Measurements from ENCODE around the gene ANKS1B. TPM values are rescaled to one million over a fixed set of nuclear protein-coding genes. Genes with fewer than 3 reads are reported as not detected.

Gene ANKS1B
- total and polyA plus RNA-seq, 2 of the 4 experiments (the other 2 are of a cell fraction) = 0.17 to 0.18 TPM

- Histone ChIP-seq H3K4me2 (ENCODE audit: low read depth, low read length) (no peak overlapping the region), H3K14ac (replicated peaks; ENCODE audit: low read depth, low read length) (no peak overlapping the region), H3K9me3 (ENCODE audit: control insufficient read depth, insufficient read depth, low read length) (no peaks in the 10 kb centered on the region), H3K4me1 (ENCODE audit: control insufficient read depth, insufficient read depth, low read length) (no peaks in the 10 kb centered on the region), H3K4ac (ENCODE audit: low read depth, low read length) (no peak overlapping the region), H2BK15ac (ENCODE audit: low read depth, low read length) (no peak overlapping the region), H2AK9ac (replicated peaks; ENCODE audit: low read depth, low read length, poor library complexity) (no peak overlapping the region), H4K8ac (ENCODE audit: low read depth in 2 of 2, low read length in 2 of 2) (no peak overlapping the region), H3K9ac (ENCODE audit: low read depth, low read length) (no peak overlapping the region), H2AK5ac (ENCODE audit: low read depth, low read length) (no peak overlapping the region), H2AFZ (replicated peaks; ENCODE audit: low read length, poor library complexity) (no peak overlapping the region), H3K36me3 (ENCODE audit: control insufficient read depth, insufficient read depth, low read length) (no peaks in the 10 kb centered on the region), H4K20me1 (ENCODE audit: insufficient read depth, low read length) (no peaks in the 10 kb centered on the region), H2BK120ac (ENCODE audit: low read depth, low read length) (no peak overlapping the region), H4K91ac (ENCODE audit: insufficient read depth, low read depth, low read length) (no peak overlapping the region), H3K4me3 (ENCODE audit: insufficient read depth, low read depth, low read length) (no peak overlapping the region), H3K27me3 (ENCODE audit: control insufficient read depth, insufficient read depth, low read length) (peaks cover 3% of the 10 kb centered on the region; the same call in 1 of the 2 replicates), H3K18ac (ENCODE audit: low read depth, low read length) (no peak overlapping the region), H3K9me1 (ENCODE audit: insufficient read depth, low read length) (no peaks in the 10 kb centered on the region), H2BK20ac (ENCODE audit: low read depth, low read length) (no peak overlapping the region), H4K5ac (ENCODE audit: low read depth, low read length) (no peak overlapping the region), H3K27ac (ENCODE audit: insufficient read depth, low read length) (no peak overlapping the region), H2BK5ac (ENCODE audit: low read depth, low read length, poor library complexity, severe bottlenecking) (no peak overlapping the region), H3K56ac (ENCODE audit: extremely low read depth, insufficient read depth, low read length) (no peak overlapping the region), H3K79me1 (ENCODE audit: low read depth in 1 of 2, low read length in 2 of 2) (no peaks in the 10 kb centered on the region), H3K23ac (ENCODE audit: low read depth, low read length) (no peak overlapping the region)
- POLR2A ChIA-PET (ENCODE audit: unreplicated experiment) = no interaction called here
- TF ChIP-seq MAZ (IDR thresholded peaks at IDR 0.05; ENCODE audit: borderline replicate concordance, low read depth, low read length) = no peak
- TF ChIP-seq ELK1 (IDR thresholded peaks at IDR 0.05; ENCODE audit: borderline replicate concordance, low read depth, low read length) = no peak
- no peak for TF ChIP-seq RCOR1 (IDR thresholded peaks at IDR 0.05; ENCODE audit: insufficient replicate concordance, low read length)
- TF ChIP-seq CEBPB (IDR thresholded peaks at IDR 0.05; ENCODE audit: low read depth, low read length) = no peak
- no peak for TF ChIP-seq BHLHE40 (IDR thresholded peaks at IDR 0.05; ENCODE audit: low read depth, low read length)
- TF ChIP-seq CTCF (conservative IDR thresholded peaks at IDR 0.05; ENCODE audit: low read depth, low read length) = no peak
- no peak for TF ChIP-seq SMC3 (IDR thresholded peaks at IDR 0.05; ENCODE audit: low read depth, low read length)
- no peak for TF ChIP-seq POLR2A (IDR thresholded peaks at IDR 0.05; ENCODE audit: low read depth, low read length)
- TF ChIP-seq USF2 (IDR thresholded peaks at IDR 0.05; ENCODE audit: low read depth, low read length) = no peak
- TF ChIP-seq RFX5 (IDR thresholded peaks at IDR 0.05; ENCODE audit: low read depth, low read length) = no peak
- dilution Hi-C loops (cut with HindIII; ENCODE audit: low sequenced_read_pairs, unreplicated experiment) = no loop called here
- CTCF ChIA-PET = interaction anchor here (0.7 to 1.7 kb wide), 2 partner anchors 9 to 43 kb away, joined by 7 read pairs; no protein-coding TSS in a partner anchor
- WGBS, 2 experiments (ENCODE audit: extremely low coverage in 2 of 2, insufficient read length in 1 of 2) = no CpG with 5 or more reads among the region's 4 CpGs
- in situ Hi-C loops (cut with MboI; ENCODE audit: low sequenced_read_pairs) = no loop called here
- intact Hi-C loops (cut with micrococcal nuclease) = no loop called here
- no TSS peak for BruUV-seq (replicated peaks)
- DNase-seq (no peak), ATAC-seq (ENCODE audit: low read depth) (no peak)
Observed at GRCh38 chr12:99959549-99960170, 25.1 kb downstream of the ANKS1B start.

All from IMR-90 (cell line).